22Rv1 (cell line): Measurements from ENCODE around the gene HBS1L.

Source experiments
- CTCF ChIP-seq: fragments of 450-650 bp; IDR thresholded peaks from 2 replicates; pipeline ENCODE4 v1.5.1; 2017; ENCODE audit warnings: mild to moderate bottlenecking
- ZFX ChIP-seq: fragments of 450-650 bp; IDR thresholded peaks from 2 replicates; pipeline ENCODE4 v1.6.1; 2017; ENCODE audit warnings: antibody characterized with exemption, borderline replicate concordance

- TF ChIP-seq CTCF (no peak), ZFX (no peak)
These were observed 29.6 kb upstream of the HBS1L start for GRCh38 chr6:135084001-135084915.
